ENCODE measurements around the gene PMP22.

PMP22 gene

DNA sequence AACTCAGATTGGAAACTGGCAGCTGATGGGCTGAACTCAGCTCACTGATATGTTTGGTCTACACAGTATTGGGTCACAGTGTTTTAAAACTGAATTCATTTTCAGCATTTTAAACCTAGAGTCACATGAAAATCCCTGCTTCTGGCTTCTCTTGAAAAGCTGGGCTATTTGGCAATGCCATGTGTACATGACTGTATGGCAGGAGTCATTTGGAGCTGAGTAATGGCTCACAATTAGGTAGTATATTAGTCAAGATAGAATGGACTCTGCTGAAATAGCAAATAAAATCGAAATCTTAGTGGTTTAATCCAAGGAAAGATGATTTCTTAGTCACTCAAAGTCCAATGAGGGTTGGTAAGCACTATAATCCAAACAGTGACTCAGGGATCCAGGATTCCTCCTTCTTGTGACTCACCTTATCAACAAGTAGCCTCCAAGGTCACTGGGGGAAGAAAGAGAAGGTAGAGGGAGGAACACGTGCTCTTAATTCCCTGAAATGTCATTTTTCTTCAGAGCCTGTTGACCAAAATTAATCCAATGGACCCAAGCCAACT, 13.9 kb upstream of the PMP22 start:
- intact Hi-C loops (cut with DNase I), result no loop called here
- no peak for DNase-seq

DNA sequence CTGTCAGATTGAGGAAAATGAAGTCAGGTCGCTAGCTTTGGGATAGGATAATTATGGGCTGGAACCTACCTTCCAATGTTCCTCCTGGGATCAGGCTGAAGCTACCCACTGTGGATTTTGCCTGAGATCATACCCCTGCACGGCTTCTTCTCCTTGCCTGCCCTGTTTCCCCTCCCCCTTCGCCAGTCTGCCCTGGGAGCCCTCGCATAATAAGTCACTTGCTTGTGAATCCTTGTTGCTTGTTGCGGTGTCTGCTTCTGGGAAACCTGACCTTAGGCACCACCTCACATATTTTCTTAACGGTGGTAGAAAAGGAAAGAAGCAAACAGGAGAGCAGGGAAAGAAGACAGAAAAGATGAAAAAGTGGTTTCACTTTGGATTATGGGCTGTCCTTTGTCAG, 13.3 kb upstream of the PMP22 start:
- intact Hi-C loops (cut with DNase I), result no loop called here
- DNase-seq, result no peak

DNA sequence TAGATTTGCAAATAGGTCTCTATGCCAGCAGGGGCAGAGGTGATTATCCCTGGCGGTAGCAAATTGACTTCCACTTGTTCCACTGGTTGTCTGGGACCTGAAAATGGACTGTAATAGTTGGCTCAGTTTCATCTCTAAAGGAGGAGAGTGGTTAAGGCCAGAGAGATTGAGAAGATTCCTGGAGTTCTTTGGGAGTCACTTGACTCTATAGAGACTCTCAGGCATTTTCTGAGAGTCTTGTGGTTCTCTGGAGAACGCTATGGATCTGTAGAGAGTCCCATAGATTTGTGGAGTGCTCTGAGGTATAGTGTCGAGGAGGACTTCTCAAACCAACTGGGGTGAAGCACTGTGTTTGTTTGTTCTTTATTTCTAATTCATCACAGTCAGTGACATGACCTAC, 8.9 kb upstream of the PMP22 start:
- intact Hi-C loops (cut with DNase I), result no loop called here
- no peak for DNase-seq

DNA sequence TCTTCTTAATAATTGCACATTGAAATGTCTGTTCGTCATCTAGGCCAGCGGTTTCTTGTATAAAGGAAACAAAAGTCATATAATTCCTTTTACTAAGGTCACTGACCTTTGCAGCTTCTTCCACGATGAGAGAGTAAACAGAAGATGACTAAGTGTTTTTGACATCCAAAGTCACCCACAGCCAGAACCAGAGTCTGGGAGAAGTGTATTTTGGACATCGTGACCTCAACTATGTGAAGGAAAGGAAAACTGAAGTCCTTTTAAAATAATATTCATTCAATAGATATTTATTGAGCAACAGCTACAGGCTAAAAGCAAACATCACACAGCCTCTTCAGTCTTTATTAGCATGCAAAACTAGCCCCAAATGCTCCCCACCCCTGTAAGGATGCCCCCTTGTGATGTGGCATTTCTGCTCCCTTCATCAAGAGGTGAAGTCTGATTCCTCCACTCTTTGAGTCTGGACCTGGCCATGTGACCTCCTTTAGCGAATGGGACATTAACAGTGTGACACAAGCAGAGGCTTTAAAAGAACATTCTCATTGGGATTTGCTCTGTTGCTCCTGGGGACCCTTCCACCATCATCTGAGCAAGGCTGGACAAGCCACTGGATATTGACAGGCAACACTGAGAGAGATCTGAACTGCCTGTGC, 8.1 kb upstream of the PMP22 start:
- DNase-seq, result no peak
- intact Hi-C loops (cut with DNase I), result no loop called here

DNA sequence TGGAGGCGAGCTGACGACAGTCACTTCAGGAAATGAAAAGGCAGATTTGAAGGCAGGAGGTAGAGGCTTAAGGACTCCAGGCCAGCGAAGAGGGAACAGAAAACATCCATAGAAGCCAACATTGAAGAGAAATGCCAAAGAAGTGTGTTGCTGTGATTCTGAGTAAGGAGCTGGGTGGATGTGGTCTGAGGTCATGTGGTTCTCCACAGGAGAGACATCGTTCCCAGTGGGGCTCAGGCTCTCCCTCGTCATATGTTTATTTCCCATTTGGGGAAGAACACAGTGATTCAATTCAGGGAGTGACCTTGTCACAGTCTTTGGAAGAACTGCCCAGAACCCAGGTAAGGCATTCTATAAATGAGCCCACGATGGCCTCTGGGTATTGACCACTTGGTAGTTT, 6.6 kb upstream of the PMP22 start:
- DNase-seq, result no peak
- intact Hi-C loops (cut with DNase I), result no loop called here

DNA sequence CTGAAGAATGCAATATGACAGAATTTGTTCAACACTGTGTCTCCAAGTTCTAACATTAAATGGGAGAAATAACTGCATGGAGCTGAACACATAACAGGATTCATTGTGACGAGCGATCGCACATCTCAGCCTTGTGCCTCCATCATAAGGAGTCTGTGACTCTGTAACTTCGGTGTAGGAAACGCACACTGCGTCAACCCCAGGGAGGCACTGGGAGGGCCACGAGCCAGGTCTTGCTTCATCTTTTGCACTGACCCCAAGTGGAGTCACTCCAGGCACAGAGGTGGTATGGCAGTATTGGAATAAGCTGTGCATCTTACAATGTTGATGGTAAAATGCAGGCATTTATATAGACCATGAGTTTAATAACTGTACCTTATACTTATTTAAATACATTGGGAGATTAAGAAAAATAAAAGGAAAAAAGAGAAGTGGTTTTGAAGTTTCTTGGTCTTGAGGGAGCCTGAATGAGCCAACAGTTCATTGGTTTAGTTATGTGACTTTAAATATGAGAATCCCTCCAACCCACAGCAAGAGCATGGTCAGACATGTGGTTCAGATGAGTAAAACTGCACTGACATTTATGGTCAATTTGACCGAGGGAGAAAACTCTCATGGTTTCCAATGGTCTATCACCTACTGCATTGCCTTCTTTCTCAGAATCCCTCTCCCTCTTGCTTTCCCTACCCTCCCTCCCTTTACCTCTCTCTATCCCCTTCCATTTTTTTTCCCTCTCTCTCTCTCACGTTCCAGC, 5.7 kb upstream of the PMP22 start:
- no peak for DNase-seq
- intact Hi-C loops (cut with DNase I), result no loop called here

DNA sequence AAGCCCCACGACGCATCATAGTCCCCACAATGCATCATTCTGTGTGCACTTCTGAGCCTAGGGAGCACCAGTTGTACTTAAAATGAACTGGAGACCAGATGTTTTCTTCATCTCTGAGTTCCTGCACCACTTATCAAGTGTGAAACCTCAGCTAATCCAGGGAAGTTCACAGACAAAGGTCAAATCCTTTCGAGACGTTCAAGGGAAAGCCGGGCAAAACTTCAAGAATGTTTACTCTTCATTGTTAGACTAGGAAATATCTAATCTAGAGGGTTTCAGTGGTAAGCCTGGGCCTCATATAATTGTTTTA, 4.6 kb upstream of the PMP22 start:
- intact Hi-C loops (cut with DNase I), result no loop called here
- DNase-seq, result no peak

DNA sequence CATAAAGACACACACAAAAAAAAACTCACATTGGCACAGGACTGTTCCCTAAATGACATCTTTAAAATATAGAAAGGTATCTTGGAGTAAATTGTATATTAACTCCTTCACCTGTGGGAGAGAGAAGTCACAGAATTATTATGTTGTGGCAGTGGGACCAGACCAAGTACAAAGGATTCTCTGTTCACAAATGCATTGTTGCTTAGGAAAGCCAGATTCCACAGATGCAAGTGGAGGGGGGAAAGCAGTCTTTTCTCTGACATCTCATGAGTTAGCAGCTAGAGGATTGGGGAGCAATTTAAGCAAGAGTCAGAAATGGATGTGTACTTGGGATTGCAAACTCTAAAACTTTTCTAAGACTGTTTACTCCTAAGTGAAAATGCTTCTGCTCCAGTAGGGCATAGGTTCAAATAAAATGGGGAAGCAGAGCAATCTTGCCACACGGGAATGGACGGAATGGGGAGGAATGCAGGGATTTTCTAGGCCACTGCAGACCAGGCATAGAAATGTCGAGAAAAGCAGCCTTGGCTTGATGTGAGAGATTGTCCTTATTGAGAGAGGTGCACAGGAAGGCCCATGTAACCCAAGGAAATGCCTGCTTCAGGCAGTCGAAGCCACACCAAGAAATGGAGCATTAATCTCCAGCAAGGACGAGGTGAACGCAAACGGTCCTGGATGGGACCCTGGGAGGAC, 4.1 kb upstream of the PMP22 start:
- DNase-seq, result no peak
- intact Hi-C loops (cut with DNase I), result no loop called here

DNA sequence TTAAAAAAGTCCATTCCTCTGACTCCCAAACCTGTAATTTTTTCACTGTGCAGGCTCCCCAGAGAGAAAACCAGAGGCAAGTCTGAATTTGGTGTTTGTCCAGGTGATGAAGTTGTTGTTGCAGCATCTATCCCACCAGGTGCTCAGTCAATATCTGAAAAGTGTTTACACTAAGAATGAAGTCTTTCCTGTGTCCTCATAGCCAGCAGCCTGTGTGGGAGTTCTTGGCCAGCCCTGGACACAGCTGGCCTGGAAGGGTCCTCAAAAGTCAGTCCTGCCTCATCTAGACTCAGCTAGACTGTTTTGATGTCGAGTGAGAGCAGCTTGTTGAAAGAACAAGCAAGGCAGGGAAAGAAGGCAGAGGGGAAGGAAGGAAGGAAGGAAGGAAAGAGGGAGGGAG, 3.3 kb upstream of the PMP22 start:
- intact Hi-C loops (cut with DNase I), result no loop called here
- no peak for DNase-seq

DNA sequence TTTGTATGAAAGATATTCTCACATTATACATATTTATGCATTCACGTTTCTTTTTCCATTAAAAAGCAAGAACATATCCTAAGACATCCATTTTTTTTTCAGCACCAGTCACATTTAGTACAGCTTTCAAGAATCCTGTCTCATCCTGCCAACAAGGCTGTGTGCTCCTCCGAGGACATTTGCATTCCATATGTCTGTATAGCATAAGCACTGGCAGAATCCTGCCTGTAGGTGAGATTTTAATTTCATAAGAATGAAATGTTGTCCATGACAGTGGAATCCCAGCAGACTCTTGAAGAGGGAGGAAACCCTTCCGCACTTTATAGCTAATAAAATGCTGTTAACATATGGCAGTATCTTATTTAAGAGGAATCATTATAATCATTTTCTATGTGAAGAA, 2.9 kb upstream of the PMP22 start:
- no peak for DNase-seq
- intact Hi-C loops (cut with DNase I), result no loop called here

DNA sequence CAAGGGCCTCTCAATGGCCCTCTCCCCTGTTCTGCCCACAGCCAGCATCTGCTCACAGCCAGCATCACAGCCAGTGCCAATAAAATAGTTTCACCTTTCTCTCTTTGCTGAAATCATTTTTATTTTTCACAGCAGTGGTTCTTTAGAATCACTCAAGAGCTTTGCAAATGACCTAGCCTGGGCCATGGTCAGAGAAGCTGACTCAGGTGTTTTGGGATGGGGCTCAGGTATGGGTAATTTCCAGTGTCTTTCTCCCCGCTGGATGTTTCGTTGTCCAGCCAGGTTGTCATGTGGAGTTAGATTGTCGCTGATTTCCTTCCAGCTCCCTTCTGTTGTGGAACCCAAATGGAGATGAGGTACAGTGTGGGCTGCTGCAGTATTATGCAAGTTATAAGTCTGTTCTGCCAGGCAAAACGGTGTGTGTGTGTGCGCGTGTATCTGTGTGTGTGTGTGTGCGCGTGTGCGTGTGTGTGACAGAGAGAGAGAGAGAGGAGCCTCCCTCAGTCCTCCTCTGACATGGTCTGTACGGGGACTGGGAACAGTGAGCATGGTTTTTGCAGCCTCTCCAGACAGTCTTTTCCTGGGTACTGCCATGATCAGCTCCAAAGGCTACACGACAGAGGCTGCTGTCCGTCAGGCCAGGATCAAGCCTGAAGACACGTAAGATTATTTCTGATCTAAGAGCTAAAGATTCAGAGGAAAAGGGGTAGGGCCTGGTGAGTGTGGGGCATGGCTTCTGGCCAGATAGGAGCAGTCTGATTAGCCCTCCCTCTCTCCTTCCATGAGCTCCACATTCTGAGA, 1.4 kb upstream of the PMP22 start:
- intact Hi-C loops (cut with DNase I), result no loop called here
- peak in 22 of 42 donors; percentile 21 to 72 (median 44) for DNase-seq

DNA sequence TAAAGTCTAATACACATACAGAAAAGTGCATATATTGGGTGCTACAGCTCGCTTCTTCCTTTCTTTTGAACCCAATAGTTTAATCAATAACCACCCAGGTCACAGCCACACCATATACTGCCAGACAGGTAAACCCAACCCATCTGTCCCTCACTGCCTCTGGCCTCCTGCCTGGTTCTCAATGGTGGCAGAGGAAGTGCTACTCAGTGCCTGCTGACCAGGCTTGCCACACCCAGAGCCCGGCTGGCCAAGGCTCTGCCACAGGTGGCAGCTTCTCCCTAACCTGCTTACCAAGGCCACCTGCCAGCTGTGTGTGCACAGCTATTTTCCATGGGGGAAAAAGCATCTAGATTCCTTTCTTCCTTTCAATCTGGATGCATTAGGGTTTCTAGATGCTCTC, 584 bp downstream of the PMP22 start:
- no peak for DNase-seq
- intact Hi-C loops (cut with DNase I), result loop anchor here (5.0 kb wide), 1 partner anchor 173 kb away; no protein-coding TSS in a partner anchor

DNA sequence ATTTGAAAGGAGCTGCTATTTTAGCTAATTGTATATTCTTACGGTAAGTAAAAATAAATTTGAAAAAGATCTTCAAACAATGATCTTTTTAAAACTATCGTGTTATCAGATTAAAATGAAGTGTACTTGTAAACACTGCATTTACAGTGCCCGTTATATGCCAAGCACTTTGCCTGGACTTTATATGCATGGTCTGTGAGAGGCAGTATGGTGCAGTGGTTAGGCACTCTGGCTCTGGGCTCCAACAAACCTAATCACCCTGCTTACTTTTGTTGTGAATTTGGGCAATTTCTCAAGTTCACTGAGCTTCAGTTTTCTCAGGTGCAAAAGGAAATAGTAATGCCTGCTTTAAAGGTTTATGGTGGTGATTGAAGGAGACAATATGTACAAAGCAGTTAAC, 1.4 kb downstream of the PMP22 start:
- intact Hi-C loops (cut with DNase I), result loop anchor here (5.0 kb wide), 1 partner anchor 174 kb away; no protein-coding TSS in a partner anchor
- no peak for DNase-seq

DNA sequence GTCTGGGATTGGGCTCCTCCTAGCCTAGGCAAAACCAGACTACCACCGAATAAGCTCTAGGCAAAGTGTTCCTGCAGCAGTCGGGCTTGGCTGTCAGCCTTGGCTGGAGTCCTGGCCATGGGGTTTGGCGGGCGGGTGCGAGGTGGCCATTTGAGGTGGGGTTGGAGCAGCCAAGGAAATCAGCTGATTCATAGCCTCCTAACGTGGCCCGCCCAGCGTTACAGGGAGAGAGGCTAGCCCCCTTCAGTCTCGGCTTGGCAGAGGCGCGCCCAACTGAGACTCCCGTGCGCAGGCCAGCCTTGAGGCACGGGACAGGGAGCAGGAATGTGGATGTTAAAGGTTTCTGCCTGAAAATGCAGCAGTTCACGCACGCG, 1.9 kb downstream of the PMP22 start:
- intact Hi-C loops (cut with DNase I), result loop anchor here (5.0 kb wide), 1 partner anchor 174 kb away; no protein-coding TSS in a partner anchor
- DNase-seq, result peak; percentile 51 to 88 (median 73)

DNA sequence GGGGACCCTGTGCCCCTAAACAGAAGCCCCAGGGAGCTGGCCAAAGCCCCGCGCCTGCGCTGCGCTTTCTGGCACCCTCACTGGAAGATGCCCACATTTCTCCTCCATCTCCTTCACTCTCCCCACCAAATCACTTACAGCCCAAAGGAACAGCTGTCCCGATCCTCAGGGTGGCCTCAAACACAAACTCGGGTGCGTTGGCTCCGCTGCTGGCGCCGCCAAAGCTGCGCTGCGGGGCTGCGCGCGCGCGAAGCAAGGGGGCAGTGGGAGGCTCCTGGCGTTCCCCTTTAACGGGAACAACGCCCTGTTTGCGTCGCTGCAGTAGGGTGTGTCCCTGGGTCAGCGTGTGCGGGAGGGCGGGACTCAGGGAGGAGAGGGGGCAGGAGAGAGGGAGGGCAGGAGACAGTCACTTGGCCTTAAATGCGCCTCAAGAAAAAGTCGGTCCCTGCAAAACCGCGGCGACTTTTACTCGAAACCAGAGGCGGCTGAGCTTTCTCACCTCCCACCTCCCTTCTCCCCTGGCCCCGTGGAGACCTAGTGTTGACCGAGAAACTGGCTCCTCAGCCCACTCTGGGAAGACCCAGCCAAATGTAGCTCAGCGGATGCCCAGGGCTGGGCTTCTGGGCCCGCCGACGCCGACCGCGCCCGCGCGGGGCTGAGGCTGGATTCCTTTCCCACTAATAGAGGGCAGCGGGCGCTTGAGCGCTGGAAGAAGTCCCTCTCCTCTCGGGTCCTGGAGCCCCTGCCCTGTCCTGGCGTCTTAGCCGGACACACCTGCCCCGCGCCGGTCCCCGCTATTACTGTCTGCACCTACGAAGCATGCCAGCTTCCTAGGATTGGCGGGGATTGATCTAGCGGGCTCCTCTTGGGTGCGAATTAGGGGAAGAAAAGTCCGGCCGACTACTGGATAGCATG, 2.6 kb downstream of the PMP22 start:
- intact Hi-C loops (cut with DNase I), result loop anchor here (5.0 kb wide), 1 partner anchor 175 kb away; no protein-coding TSS in a partner anchor

DNA sequence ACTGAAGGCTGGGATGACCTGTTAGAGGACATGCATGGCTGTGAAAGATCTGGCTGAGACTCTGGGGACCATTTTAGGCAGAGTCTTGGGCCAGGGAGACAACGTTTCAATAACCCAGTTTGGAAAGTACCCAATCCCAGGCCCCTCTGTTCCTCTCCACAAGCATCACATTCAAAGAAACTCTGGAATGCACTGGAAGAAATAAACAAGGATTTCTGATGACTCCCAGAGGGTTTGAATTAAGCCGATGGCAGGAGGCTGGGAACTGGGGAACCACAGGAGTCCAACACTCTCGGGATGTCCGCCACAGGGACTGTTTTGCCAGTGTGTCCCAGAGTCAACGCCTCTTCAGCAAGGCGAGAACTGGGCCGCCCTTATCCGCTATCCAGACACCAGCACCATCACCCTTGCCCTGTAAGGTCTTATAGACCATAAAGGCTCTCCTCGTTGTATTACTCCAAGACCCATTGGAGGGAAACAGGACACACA, 3.3 kb downstream of the PMP22 start:
- intact Hi-C loops (cut with DNase I), result loop anchor here (2.0 to 5.0 kb wide), 2 partner anchors 175 to 241 kb away; no protein-coding TSS in a partner anchor
- peak in 38 of 42 donors; percentile 19 to 78 (median 48) for DNase-seq

More for the DNA sequence above, 2.6 kb downstream of the PMP22 start:
- peak; percentile 69 to 95 (median 87) for DNase-seq

DNA sequence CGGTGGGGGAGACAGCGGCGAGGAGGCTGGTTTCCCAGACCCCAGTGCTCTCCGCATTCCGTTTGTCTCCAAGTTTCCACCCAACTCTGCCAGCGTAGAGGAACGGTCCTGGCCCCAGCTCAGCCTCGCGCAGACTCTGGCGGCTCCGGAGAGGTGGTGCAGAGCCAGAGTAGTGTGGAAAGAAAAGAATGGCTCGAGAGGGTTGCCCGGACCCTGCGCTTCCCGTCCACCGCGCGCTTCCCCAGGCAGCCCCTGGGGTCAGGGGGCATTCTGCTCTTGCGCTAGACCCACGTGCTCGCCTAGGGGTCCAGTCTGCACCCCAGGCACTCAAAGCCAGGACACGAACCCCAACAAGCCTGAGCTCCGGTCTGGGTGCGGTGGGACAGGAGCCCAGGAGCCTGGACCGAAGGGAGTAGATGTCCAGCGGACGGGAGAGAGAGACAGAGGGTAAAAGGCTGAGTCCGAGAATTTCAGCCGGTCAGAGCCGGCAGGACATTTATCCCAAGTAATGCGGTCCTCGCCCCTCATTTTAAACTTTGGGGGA, 3.8 kb downstream of the PMP22 start:
- peak; percentile 37 to 86 (median 69) for DNase-seq
- intact Hi-C loops (cut with DNase I), result loop anchor here (2.0 to 5.0 kb wide), 2 partner anchors 176 to 241 kb away; no protein-coding TSS in a partner anchor

All from head of caudate nucleus (tissue), 42 donors.